DND-41 (cell line): ENCODE measurements around the gene RBBP6.

Source experiments
- EZH2 ChIP-seq: IDR thresholded peaks from 3 replicates; pipeline ENCODE4 v1.6.1; 2012; ENCODE audit warnings: borderline replicate concordance, low read depth, mild to moderate bottlenecking, moderate library complexity, low read length, inconsistent platforms; ENCODE audit not compliant: severe bottlenecking
- TF ChIP-seq, protein P1 (sequence below): IDR thresholded peaks from 2 replicates; pipeline ENCODE4 v1.5.1; 2012; ENCODE audit warnings: borderline replicate concordance, low read length, moderate library complexity, mild to moderate bottlenecking; ENCODE audit not compliant: poor library complexity, severe bottlenecking; ENCODE audit errors: extremely low read depth

GRCh38 chr16:24543949-24544348, 4.6 kb downstream of the RBBP6 start:
- TF ChIP-seq, protein P1, sequence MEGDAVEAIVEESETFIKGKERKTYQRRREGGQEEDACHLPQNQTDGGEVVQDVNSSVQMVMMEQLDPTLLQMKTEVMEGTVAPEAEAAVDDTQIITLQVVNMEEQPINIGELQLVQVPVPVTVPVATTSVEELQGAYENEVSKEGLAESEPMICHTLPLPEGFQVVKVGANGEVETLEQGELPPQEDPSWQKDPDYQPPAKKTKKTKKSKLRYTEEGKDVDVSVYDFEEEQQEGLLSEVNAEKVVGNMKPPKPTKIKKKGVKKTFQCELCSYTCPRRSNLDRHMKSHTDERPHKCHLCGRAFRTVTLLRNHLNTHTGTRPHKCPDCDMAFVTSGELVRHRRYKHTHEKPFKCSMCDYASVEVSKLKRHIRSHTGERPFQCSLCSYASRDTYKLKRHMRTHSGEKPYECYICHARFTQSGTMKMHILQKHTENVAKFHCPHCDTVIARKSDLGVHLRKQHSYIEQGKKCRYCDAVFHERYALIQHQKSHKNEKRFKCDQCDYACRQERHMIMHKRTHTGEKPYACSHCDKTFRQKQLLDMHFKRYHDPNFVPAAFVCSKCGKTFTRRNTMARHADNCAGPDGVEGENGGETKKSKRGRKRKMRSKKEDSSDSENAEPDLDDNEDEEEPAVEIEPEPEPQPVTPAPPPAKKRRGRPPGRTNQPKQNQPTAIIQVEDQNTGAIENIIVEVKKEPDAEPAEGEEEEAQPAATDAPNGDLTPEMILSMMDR, result no peak
- no peak for TF ChIP-seq EZH2
